Stimulated activated CD4-positive, alpha-beta T cell treated with anti-CD3 and anti-CD28 coated beads, Interleukin-15, amount 100 ng/mL, for 48 hours (primary cell): ENCODE measurements around the gene MICOS13.
"Not testable (repeated sequence)": the region's sequence is repeated elsewhere in the genome, so short reads cannot be mapped to it uniquely, and the experiment has no call there.

Experiments
- DNase-seq, 2 donors: peaks; one replicate each; pipeline ENCODE4 v3.0.0-alpha.2; 2020; ENCODE audit warnings: low read depth in 2 of 2

MICOS13 gene

DNA sequence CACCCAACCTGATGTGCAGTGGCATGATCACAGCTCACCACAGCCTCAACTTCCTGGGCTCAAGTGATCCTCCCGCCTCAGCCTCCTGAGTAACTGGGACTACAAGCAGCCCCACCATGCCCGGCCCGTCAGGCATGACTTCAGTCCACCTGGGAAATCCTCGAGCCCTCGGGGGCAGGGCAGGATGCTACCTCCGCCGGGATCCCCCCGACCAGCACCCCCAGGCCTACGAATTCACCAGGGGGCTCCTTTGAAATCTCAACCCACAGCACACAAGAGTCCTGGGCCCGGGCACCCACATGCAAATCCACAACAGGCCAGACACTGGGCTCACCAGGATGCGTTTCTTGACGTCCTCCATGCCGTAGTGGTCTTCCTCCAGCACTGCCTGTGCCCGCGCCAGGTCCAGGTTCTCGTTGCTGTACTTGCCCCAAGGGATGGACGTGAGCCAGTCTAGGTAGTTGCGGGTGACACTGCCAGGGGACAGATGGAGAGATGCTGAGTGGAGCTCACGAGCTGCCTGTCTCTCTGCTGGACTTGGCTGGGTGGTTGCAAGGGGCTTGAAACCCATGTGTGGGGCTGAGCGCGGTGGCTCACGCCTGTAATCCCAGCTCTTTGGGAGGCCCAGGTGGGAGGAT is 20.3 kb upstream of the MICOS13 start:
- DNase-seq = no peak

DNA sequence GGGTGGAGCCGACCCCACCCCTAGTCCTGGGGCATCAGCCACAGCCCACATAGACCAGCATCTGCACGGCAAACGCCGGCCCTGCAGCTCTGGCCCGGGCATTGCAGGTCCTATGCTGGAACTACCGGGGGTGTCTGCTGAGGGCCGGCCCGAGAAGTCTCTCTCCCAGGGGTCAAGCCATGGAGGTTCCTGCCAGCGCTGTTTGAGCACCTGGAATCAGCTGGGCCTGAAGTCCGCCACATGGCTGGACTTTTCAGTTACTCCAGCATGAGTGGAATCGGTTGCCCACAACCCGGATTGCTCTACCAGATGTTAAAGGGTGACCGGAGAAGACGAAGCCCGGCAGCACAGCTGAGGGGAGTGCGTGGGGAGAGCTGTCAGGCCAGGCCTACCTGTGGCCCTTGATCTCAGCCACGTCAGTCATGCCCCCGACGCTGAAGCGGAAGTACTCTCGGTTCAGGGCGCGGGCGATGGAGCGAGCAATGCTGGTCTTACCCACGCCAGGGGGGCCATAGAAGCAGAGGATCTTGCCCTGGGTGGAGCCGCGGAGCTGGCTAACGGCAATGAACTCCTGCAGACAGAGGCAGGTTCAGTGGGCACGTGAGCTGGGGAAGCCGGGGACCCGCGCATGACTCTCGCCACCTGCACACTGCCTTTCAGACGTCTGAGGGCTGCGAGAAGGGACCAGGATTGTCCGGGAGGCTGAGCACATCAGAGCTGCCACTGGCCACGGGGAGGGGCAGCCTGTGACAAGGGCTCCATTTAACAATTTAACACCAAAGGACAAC is 18.5 kb upstream of the MICOS13 start:
- DNase-seq = no peak

DNA sequence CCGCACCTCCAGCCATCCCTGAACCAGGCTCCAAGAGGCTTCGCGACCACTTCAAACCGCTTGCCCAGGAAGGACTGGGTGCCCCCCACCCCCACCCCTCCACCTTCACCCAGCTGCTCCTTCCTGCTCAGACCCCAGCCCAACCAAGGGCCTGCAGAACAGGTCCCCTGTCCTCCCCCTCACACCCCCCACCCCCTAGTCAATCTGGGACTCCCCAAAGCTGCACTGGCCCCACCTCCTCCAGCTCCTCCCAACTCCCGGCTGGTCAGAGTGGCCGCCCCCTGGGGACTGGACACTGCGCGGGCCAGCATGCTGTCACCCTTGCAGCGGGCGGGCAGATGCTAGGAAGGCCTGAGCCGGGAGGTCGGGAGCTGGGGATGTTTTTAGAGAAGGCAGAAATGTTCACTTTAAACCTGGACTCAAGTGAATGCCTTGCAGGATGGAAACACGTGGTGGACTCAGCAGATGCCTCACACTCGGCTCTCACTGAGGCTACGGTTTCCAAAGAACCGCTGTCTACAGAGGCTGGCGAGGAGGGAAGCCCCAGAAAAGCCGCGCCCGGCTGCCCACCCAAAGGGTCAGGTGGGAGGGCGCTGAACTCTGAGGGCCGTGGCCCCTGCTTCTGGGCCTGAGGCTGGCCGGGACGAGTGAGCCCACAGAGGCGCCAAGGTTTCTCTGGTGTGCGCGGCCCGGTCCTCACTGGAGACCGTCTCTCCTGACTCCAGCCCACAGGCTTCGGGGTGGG is 17.7 kb upstream of the MICOS13 start:
- DNase-seq = no peak

DNA sequence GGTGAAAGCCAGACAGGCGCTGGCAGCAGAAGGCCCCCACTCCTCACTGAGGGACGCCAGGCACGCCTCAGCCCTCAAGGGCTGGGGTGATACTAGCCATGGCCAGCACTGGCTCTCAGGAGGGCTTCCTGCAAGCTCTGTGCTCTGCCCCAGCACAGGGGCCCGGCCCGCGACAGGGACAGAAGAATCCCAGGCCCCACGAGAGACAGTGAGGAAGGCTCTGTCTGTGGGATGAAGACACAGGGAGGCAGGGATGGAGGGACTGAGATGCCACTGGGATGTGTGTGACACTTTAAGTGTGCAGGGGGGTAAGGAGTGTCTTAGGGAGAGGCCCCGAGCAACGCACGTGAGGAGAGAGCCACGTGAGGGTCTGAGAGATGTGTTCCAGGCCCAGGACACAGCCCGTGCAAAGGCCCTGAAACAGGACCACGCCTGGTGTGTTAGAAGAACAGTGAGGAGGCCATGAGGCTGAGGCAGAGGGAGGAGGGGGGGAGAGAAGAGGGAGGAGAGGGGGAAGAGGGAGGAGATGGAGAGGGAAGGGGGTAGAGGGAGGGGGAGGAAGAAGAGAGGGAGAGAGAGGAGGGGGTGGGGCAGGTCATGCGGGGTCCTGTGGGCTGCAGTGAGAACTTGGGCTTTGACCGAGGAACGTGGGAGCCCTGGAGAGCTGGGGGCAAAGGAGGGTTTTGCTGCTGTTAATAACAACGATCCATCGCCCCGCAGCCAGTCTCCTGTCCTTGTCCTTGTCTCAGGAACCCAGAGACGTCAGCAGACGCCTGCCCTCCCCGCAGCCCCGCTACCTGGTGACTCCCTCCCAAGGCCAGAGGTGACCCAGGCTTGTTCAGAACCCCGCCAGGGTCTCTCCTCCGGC is 16.9 kb upstream of the MICOS13 start:
- no peak for DNase-seq

DNA sequence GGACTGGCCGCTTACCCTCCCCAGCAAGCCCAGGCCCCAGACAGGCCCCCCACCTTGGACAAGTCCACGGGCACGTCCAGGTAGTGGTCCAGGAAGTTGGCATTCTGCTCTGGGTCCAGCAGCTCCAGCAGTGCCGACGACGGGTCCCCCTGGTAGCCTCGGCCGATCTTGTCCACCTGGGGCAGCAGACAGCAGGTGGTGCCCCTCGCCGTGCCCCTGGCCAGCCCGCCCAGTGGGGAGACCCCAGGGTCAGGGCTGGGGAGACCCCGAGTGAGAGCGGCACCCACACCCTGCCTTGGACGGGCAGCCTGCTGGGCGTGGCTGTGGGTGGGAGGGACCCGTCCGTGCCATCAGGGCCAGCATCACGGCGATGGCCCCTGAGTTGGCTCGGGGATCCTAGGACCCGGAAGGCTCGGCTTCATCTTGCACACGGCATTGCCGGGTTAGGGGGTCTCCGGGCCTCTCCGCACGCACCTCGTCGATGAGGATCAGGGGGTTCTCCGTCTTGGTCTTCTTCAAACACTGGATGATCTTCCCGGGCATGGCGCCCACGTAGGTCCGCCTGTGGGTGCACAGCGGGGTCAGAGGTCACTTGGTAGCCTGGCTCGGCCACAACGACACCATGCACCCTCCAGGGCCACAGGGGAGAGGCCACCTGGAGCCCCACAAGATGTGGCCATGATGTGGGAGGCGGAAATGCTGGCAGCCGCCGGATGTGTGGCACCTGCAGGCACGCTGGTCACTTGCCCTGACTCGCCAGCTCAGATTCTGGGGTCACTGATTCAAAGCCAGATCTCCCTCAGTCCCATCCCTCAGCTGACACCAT is 16.1 kb upstream of the MICOS13 start:
- no peak for DNase-seq

DNA sequence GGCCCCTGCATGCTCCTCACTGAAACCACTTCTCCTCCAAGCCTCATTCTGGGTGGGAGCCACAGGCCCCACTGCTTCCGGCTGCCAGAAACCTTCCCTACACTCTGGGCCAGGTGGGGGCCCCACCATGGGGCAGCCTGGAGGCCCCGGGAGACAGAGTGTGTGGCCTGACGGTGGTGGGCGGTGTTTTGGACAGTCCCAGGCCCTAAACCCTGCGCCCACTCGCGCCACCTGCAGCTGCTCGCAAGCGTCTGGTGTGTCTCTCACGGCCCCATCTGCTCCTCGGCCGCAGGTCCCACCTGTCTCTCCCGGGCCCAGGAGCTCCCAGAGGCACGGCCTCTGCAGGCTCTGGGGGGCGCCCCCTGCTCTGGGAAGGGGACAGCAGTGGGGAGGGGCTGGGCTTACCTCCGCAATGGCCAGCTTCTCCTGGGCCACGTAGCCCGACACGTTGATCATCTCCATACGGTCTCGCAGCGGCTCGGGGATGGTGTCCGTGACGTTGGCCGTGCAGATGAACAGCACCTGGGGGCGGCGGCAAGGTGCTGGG is 15.4 kb upstream of the MICOS13 start:
- DNase-seq = no peak

DNA sequence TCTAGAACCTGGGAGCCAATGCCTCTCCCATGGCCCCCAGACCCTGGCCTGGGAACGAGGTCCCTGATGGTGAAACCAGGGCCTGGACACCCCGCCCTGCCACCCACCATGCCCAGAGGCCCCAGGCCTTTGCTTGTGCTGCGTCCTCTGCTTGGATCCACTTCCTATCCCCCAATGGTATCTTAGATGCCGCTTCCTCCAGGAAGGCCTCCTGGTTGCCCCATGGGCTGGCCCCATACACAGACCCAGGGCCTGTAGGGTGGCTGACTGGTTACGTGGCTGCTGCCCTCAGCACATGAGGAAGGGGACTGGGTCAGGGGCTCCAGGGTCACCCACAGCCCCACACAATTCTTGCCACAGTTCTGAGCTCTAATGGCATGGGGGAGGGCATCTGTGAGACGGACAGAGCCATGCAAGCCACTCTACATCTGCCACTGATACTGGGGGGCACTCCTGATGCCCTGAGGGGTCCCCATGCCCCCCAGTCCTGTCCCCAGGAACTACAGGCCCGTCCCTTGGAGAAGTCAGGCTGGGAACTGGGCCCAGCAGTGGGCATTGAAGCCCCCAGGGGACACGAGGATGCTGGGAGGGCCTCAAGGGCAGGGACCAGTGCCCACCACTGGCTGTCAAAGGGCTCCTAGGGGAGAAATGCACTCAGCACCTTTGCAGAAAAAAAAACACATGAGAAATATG is 14.8 kb upstream of the MICOS13 start:
- DNase-seq = no peak

DNA sequence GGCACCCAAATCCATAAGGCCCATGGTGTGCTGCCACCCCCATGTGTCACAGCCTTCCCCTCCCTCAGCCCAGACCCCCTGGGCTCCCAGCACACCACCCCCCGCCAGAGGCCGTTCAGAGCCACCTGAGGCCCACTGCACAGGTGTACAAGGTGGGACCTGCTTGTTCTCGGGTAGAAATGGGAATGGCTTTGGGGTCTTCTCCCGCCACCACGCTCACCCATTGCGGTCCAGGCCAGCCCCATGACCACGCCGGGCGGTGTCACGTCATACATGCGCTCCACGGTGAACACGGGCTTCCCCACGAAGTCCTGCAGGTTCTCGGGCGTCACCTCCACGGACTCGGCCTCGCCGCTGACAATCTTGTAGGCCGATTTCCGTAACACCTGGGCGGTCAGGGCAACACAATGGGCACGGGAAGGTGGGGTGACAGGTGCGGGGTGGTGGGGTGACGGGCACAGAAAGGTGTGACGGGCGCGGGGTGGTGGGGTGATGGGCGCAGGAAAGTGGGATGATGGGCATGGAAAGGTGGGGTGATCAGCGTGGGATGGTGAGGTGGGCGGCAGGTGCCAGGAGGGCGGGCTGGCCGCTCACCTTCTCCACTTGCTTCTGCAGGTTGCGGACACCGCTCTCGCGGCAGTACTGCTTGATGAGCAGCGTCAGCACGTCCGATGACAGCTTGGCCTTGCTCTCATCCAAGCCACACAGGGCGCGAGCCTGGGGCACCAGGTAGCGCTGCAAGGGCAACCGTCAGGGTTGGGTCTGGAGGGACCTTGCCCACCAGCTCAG is 14.0 kb upstream of the MICOS13 start:
- DNase-seq = no peak

DNA sequence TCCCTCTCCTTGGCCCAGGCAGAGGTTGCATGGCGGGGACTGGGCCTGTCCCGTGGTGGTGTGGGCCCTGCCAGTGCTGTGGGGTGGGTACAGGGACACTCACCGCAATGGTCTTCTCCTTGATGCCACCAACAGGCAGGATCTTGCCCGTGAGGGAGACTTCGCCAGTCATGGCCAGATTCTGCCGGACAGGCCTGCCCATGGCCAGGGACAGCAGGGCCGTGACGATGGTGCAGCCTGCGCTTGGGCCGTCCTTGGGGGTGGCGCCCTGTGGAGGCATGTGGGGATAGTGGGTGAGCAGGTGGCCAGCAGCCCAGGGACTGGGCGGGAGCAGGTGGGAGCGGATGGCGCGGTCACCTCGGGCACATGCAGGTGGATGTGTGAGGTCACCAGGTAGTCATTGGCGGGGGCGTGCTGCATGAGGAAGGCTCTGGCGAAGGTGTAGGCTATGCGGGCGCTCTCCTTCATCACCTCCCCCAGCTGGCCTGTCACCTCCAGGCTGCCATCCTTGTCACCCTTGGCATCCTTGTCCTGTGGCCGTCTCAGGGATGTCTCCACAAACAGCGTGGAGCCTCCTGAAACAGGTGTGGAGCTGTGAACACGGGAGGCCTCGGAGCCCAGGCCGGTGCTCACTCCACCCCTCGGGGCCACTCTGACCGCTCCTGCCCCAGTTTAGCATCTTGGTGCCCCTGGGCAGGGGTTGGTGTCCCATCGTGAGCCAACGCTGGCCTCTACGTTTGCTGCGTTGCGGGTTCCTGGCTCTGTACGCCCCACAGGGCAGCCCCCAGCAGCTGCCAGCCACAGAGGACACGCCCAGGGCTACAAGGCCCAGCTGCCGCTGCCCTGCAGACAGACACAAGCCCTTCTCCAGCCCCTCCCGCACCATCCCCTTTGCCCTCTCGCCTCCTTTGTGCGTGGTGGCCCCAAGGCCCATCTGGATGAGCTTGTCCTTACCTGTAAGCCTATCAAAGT is 13.2 kb upstream of the MICOS13 start:
- DNase-seq = no peak

DNA sequence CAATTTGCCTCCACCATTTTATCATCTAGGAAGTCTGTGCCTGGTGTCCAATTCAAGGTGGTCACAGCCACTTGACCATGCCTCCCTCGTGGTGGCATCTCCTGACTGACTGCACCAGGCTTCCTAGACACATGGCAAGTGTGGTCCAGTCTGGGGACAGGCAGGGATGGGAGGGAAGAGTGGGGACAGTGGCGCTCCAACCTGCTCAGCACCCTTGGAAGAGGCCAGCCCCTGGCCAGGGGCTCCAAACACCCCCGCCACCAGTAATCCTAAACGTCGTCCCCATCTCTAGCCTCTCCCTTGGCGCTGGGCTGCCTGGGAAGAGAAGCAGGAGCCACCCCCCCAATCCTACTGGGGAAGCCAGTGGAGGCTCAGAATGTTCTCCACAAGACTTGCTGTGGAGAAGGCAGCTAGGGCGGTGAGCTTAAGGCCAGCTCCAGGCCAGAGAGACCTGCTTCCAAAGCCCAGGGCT is 12.4 kb upstream of the MICOS13 start:
- DNase-seq = no peak

DNA sequence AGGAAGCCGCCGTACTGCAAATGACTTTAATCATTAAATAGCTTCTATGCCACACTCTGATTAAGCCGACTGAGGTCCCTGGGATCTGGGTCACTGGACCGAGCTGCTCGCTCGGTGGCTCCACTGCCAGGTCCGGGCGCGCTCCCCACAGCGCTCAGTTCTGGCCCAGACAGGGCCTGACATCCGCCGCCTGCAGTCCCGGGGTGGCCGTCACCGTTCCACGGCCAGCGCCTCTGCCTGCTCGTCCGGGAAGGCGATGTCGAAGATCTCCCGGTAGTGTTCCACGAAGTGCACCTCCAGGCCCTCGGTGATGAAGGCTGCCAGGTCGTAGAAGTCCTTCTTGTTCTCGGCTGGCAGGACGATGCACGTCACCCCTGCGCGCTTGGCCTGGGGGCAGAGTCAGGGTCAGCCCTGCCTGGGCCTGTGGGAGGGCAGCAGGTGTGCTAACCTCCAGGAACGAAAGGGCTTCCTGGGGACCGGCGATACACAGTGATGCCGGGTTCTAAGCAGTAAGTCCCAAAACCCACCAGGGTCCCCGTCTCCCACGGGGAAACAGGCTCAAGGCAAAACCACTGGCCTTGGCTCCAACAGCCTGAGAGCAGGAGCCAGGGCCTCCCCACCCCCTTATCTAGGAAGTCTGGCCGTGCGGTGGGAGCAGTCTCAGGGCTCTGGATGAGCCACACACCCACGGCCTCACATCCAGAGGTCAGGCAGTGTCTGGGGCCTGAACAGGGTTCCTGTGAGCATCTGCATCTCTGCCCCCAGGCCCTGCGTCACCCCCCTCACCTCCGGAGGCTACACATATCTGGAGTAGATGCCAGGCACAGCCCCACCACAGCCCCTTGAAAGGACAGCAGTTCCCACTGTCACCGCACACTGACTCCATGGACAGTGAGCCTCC is 11.8 kb upstream of the MICOS13 start:
- no peak for DNase-seq

DNA sequence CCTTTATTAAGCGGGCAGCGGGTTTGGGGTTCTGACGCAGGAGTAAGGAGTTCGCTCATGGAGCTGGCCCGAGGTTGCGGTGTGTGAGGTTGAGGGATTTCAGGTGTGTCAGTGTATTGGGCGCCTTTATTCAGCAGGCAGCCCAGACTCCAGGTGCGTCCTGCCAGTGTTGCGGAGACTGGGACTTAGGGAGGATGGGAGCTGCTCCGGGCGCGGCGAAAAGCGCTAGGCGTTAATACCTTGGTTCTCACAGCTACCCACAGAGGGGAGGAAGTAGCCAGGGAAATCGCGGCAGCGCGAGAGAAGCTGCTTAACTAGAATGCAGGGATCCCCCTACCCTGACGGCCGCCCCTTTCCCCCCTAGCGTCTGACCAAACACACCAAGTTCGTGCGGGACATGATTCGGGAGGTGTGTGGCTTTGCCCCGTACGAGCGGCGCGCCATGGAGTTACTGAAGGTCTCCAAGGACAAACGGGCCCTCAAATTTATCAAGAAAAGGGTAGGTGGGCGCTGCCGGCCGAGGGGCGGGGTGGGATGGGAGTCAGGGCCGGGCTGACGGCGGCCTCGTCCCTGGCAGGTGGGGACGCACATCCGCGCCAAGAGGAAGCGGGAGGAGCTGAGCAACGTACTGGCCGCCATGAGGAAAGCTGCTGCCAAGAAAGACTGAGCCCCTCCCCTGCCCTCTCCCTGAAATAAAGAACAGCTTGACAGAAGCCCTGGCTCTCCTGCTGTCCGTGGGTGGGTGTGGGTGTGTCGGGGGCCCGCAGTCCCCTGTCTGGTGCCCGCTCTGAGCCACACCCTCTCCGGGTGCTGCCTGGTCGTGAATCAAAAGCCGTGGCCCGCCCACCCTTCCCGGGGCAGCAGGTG is 10.9 kb upstream of the MICOS13 start:
- DNase-seq = peak in 1 of 2 donors; percentile 63

DNA sequence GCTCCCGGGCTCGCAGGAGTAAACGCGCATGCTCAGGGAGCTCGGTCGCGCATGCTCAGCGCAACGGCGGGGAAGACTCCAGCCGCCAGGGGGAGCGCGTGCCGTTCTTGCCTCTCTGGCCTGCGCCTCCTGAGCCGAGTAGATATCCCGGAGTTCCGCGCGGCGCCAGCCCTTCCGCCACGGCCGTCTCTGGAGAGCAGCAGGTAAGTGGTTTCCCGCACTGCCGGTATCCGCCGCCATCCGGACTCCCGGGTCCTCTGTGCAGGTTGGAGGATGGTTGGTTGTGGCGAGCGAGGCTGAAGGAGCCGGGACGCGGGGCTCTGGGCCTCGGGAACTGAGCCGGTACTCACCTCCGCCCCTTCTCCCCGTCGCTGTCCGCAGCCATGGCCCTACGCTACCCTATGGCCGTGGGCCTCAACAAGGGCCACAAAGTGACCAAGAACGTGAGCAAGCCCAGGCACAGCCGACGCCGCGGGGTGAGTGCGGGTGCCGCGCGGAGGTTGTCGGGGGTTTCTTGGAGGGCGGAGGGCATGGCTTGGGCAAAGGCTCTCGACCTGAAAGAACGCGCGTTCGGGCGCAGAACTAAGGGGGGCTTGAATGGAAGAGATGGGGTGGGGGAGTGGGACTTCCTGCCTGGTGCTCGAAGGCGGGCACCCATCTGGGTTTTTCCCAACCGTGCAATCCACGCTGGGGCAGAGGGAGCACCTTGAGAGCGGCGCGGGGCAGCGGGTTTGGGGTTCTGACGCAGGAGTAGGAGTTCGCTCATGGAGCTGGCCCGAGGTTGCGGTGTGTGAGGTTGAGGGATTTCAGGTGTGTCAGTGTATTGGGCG is 10.0 kb upstream of the MICOS13 start, which contains the start of gene RPL36:
TSS of gene RPL36 (plus strand) at position 171 of the 830 bp plus-strand sequence. CDS start at position 384, 213 bp downstream.
- DNase-seq = peak; percentile 97 to 99

DNA sequence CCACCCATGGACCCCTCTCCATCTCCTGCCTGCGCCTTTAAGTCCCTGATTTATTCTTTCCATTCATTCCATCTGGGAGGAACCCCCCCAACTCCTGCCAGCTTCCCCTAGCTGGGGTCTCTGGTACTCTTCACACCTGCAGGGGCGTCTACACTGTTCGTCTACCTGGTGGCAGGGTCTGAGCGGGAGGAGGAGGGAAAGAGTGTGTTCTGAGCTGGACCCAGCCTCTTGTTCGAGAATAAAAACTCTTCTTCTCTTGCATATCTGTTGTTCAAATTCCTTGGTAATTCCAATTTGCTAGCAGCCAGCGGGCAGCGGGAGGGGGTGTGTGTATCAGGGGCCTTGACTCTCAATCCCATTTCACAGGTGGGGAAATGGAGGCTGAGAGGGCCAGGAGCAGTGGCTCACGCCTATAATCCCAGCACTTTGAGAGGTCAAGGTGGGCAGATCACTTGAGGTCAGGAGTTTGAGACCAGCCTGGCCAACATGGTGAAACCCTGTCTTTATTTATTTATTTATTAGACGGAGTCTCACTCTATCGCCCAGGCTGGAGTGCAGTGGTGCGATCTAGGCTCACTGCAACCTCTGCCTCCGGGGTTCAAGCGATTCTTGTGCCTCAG is 8.1 kb upstream of the MICOS13 start:
- DNase-seq = not testable (repeated sequence)
